HCT116 (cell line): ENCODE results near the gene F13A1. TPM values are rescaled to one million over a fixed set of nuclear protein-coding genes. Genes with fewer than 3 reads are reported as not detected.

Source experiments
- ATAC-seq: fragments of 200-7000 bp; cut with Tn5 transposase; 2 replicates; pipeline ENCODE4 v1.9.1; 2020; ENCODE audit warnings: mild to moderate bottlenecking, moderate library complexity
- BruUV-seq: library from RNA; stranded (reverse); fragments of 400-500 nt; replicated peaks from 2 replicates; lab custom pipeline; 2021; lab: Mats Ljungman, UMichigan
- CTCF ChIA-PET: fragments of 300-600 bp; sonication (Branson Sonifier 250); formaldehyde crosslinking; loops from one replicate; lab custom pipeline; 2021; ENCODE audit warnings: antibody characterized with exemption; lab: Charles Lee
- POLR2A ChIA-PET: fragments of 300-600, 350-600 bp; sonication (Branson Sonifier 250); formaldehyde crosslinking; loops from one replicate; lab custom pipeline; 2021; ENCODE audit warnings: antibody characterized with exemption; lab: Charles Lee
- RAD21 ChIA-PET, 2 experiments: fragments of 300-600 bp; sonication (Branson Sonifier 250); formaldehyde crosslinking; loops; one replicate each; lab custom pipeline; 2023; ENCODE audit warnings: low total read pairs in 2 of 2; ENCODE audit not compliant: uncharacterized antibody in 2 of 2, unreplicated experiment in 2 of 2, low non-redundant PET in 1 of 2; lab: Charles Lee
- DNase-seq: peaks from one replicate; pipeline ENCODE4 v3.0.0-alpha.2; 2010; ENCODE audit warnings: low read depth, low spot score
- H2AFZ ChIP-seq: fragments of 200-600 bp; shearing (Covaris generic), sonication (generic); 2 replicates; pipeline ENCODE4 v1.6.1; 2017; ENCODE audit warnings: low read depth, mixed run types, mixed read lengths, antibody characterized with exemption, low read length; ENCODE audit not compliant: poor library complexity, severe bottlenecking
- H3K27ac ChIP-seq: 2 replicates; pipeline ENCODE4 v1.5.1; 2012; ENCODE audit warnings: low read depth, low read length
- H3K27me3 ChIP-seq: fragments of 200-600 bp; sonication (generic); 2 replicates; pipeline ENCODE4 v1.6.1; 2016; ENCODE audit warnings: mixed run types, low read length, mixed read lengths; ENCODE audit not compliant: insufficient read depth
- H3K36me3 ChIP-seq, 2 experiments: fragments of 200-500 bp in 1 of 2; fragments of 200-600 bp in 1 of 2; sonication (Bioruptor generic) in 1 of 2; sonication (generic) in 1 of 2; 2 replicates each; pipeline versions ENCODE4 v1.5.1 to v1.6.1; 2014 to 2016; ENCODE audit warnings: low read length in 2 of 2, inconsistent platforms in 1 of 2, mixed read lengths in 1 of 2, mixed run types in 1 of 2; ENCODE audit not compliant: insufficient read depth in 2 of 2, control insufficient read depth in 1 of 2
- H3K4me1 ChIP-seq, 2 experiments: fragments of 200-600 bp in 1 of 2; sonication (generic) in 1 of 2; 2 replicates each; pipeline versions ENCODE4 v1.5.1 to v1.6.1; 2012 to 2017; ENCODE audit warnings: low read length in 2 of 2, inconsistent platforms in 1 of 2, mild to moderate bottlenecking in 1 of 2, mixed read lengths in 1 of 2, mixed run types in 1 of 2, moderate library complexity in 1 of 2; ENCODE audit not compliant: insufficient read depth in 2 of 2, control insufficient read depth in 1 of 2
- H3K4me2 ChIP-seq: fragments of 200-600 bp; sonication (generic); 2 replicates; pipeline ENCODE4 v1.6.1; 2017; ENCODE audit warnings: mixed run types, low read length, mixed read lengths
- H3K4me3 ChIP-seq, 2 experiments: fragments of 200-600 bp in 1 of 2; sonication (generic) in 1 of 2; replicated peaks in 1 of 2; 2 replicates each; pipeline ENCODE4 v1.5.1; 2011 to 2016; ENCODE audit warnings: low read length in 2 of 2, control low read depth in 1 of 2, low read depth in 1 of 2, mild to moderate bottlenecking in 1 of 2, mixed read lengths in 1 of 2, mixed run types in 1 of 2
- H3K79me2 ChIP-seq: fragments of 200-600 bp; sonication (generic); 2 replicates; pipeline ENCODE4 v1.6.1; 2017; ENCODE audit warnings: mild to moderate bottlenecking, mixed run types, low read length, moderate library complexity, mixed read lengths; ENCODE audit not compliant: insufficient read depth
- H3K9ac ChIP-seq: fragments of 200-600 bp; sonication (generic); 2 replicates; pipeline ENCODE4 v1.6.1; 2016; ENCODE audit warnings: low read length, mixed read lengths
- H3K9me2 ChIP-seq: fragments of 200-600 bp; sonication (generic), shearing (Covaris generic); 2 replicates; pipeline ENCODE4 v1.6.1; 2017; ENCODE audit warnings: mixed run types, mild to moderate bottlenecking, moderate library complexity; ENCODE audit not compliant: insufficient read depth
- H3K9me3 ChIP-seq, 2 experiments: fragments of 200-500 bp in 1 of 2; fragments of 200-600 bp in 1 of 2; sonication (Bioruptor generic) in 1 of 2; sonication (generic) in 1 of 2; 2 replicates each; pipeline ENCODE4 v1.6.1; 2014 to 2017; ENCODE audit warnings: low read length in 2 of 2, mixed read lengths in 2 of 2, inconsistent platforms in 1 of 2, low read depth in 1 of 2, mild to moderate bottlenecking in 1 of 2, mixed run types in 1 of 2, moderate library complexity in 1 of 2; ENCODE audit not compliant: control insufficient read depth in 1 of 2, insufficient read depth in 1 of 2
- H4K20me1 ChIP-seq: fragments of 200-600 bp; sonication (generic), shearing (Covaris generic); 2 replicates; pipeline ENCODE4 v1.6.1; 2017; ENCODE audit warnings: mixed run types, mild to moderate bottlenecking, moderate library complexity; ENCODE audit not compliant: insufficient read depth
- ATF3 ChIP-seq: IDR thresholded peaks from 2 replicates; pipeline ENCODE4 v1.6.1; 2012
- CBX3 ChIP-seq: IDR thresholded peaks from 2 replicates; pipeline ENCODE4 v1.6.1; 2012; ENCODE audit warnings: low read depth
- CEBPB ChIP-seq: IDR thresholded peaks from 2 replicates; pipeline ENCODE4 v1.6.1; 2012; ENCODE audit warnings: low read depth
- CTCF ChIP-seq, 3 experiments: fragments of 200-600 bp in 1 of 3; sonication (generic) in 1 of 3; IDR thresholded peaks in 2 of 3; conservative IDR thresholded peaks in 1 of 3; 2 replicates each; pipeline ENCODE4 v1.5.1; 2012 to 2017; ENCODE audit warnings: low read depth in 2 of 3, low read length in 2 of 3, antibody characterized with exemption in 1 of 3, borderline replicate concordance in 1 of 3, control low read depth in 1 of 3, mild to moderate bottlenecking in 1 of 3, mixed read lengths in 1 of 3, mixed run types in 1 of 3, moderate library complexity in 1 of 3; ENCODE audit not compliant: insufficient read depth in 1 of 3
- EGR1 ChIP-seq: IDR thresholded peaks from 2 replicates; pipeline ENCODE4 v1.6.1; 2012; ENCODE audit warnings: low read depth
- ELF1 ChIP-seq: IDR thresholded peaks from 2 replicates; pipeline ENCODE4 v1.6.1; 2012; ENCODE audit warnings: low read depth, borderline replicate concordance
- EZH2 ChIP-seq: fragments of 200-600 bp; sonication (generic); IDR thresholded peaks from 2 replicates; pipeline ENCODE4 v1.6.1; 2017; ENCODE audit warnings: antibody characterized with exemption, mixed run types
- EZH2phosphoT487 ChIP-seq: fragments of 200-600 bp; IDR thresholded peaks from 2 replicates; pipeline ENCODE4 v1.6.1; 2018; ENCODE audit warnings: antibody characterized with exemption, borderline replicate concordance
- FOSL1 ChIP-seq: IDR thresholded peaks from 2 replicates; pipeline ENCODE4 v1.6.1; 2012; ENCODE audit warnings: low read depth
- JUND ChIP-seq: IDR thresholded peaks from 2 replicates; pipeline ENCODE4 v1.6.1; 2012
- POLR2A ChIP-seq: IDR thresholded peaks from 2 replicates; pipeline ENCODE4 v1.7.0; 2011; ENCODE audit warnings: borderline replicate concordance; ENCODE audit not compliant: insufficient read depth, insufficient read length; ENCODE audit errors: extremely low read depth
- REST ChIP-seq: IDR thresholded peaks from 2 replicates; pipeline ENCODE4 v1.6.1; 2012; ENCODE audit warnings: low read depth
- SIN3A ChIP-seq: IDR thresholded peaks from 2 replicates; pipeline ENCODE4 v1.6.1; 2012; ENCODE audit warnings: low read depth
- SP1 ChIP-seq: IDR thresholded peaks from 2 replicates; pipeline ENCODE4 v1.6.1; 2012; ENCODE audit warnings: low read depth
- SRF ChIP-seq: IDR thresholded peaks from 2 replicates; pipeline ENCODE4 v1.6.1; 2012; ENCODE audit warnings: low read depth
- TCF7L2 ChIP-seq: IDR thresholded peaks from 2 replicates; pipeline ENCODE4 v1.7.0; 2011; ENCODE audit warnings: borderline replicate concordance, inconsistent platforms; ENCODE audit not compliant: insufficient read depth, insufficient read length; ENCODE audit errors: extremely low read depth
- YY1 ChIP-seq: IDR thresholded peaks from 2 replicates; pipeline ENCODE4 v1.6.1; 2011; ENCODE audit warnings: low read length, low read depth, moderate library complexity, mild to moderate bottlenecking; ENCODE audit not compliant: insufficient replicate concordance; ENCODE audit errors: extremely low read depth
- ZBTB33 ChIP-seq: IDR thresholded peaks from 2 replicates; pipeline ENCODE4 v1.6.1; 2011; ENCODE audit warnings: mild to moderate bottlenecking, low read length, moderate library complexity; ENCODE audit not compliant: insufficient replicate concordance; ENCODE audit errors: extremely low read depth
- ZNF274 ChIP-seq: fragments of 200-500 bp; sonication (Bioruptor generic); IDR thresholded peaks from 2 replicates; pipeline ENCODE4 v1.6.1; 2014; ENCODE audit warnings: mild to moderate bottlenecking, low read depth, low read length, inconsistent platforms
- intact Hi-C: fragments of 100-400 bp; cut with micrococcal nuclease; formaldehyde crosslinking; loops from 2 replicates; pipeline ENCODE4 v1.10.0; 2022
- total RNA-seq: library from RNA; stranded (reverse); gene quantifications from one replicate; pipeline ENCODE4 v1.2.1, GENCODE V29; 2021; ENCODE audit not compliant: unreplicated experiment

Gene F13A1
- total RNA-seq, 1 experiment from 2014 or later = 0.34 TPM

- ATAC-seq = no peak
- POLR2A ChIA-PET = no interaction called here
- CTCF ChIA-PET = no interaction called here
These were observed 125.4 kb downstream of the F13A1 start for GRCh38 chr6:6195080-6195479.

More at GRCh38 chr6:6195080-6195479, 125.4 kb downstream of the F13A1 start:
- Histone ChIP-seq H3K79me2 (no peaks in the 10 kb centered on the region), H3K4me1 (no peaks in the 10 kb centered on the region), H3K9me3 (no peaks in the 10 kb centered on the region), H3K9me2 (no peaks in the 10 kb centered on the region), H4K20me1 (no peaks in the 10 kb centered on the region), H2AFZ (no peak overlapping the region), H3K4me3 (no peak overlapping the region), H3K9ac (no peak overlapping the region), H3K27me3 (0 out of 2 replicates have a peak, but pooled peaks cover 14% of the 10 kb centered on the region), H3K36me3 (no peaks in the 10 kb centered on the region), H3K27ac (no peak overlapping the region), H3K4me2 (no peak overlapping the region)
- RAD21 ChIA-PET = no interaction called here
- no TSS peak for BruUV-seq
- intact Hi-C loops = no loop called here
- TF ChIP-seq JUND (no peak), SRF (no peak), REST (no peak), CTCF (IDR thresholded peaks at IDR 0.05 in 2 of 3, conservative IDR thresholded peaks at IDR 0.05 in 1 of 3; ENCODE audit: borderline replicate concordance in 1 of 3, insufficient read depth in 1 of 3, low read depth in 2 of 3, low read length in 2 of 3) (no peak), EGR1 (no peak), ATF3 (no peak), ZBTB33 (no peak), ELF1 (no peak), CEBPB (no peak), EZH2 (no peak), SIN3A (no peak), FOSL1 (no peak), POLR2A (no peak), CBX3 (no peak), TCF7L2 (no peak), SP1 (no peak), YY1 (no peak), ZNF274 (no peak), EZH2phosphoT487 (no peak)
- no peak for DNase-seq
